HEK293T (cell line): ENCODE data around the gene ZNF483.

Source experiments
- ARNT ChIP-seq: fragments of 450-650 bp; IDR thresholded peaks from 2 replicates; pipeline ENCODE4 v1.6.1; 2017; ENCODE audit warnings: mild to moderate bottlenecking
- BHLHE40 ChIP-seq: fragments of 450-650 bp; IDR thresholded peaks from 2 replicates; pipeline ENCODE4 v1.6.1; 2016; ENCODE audit warnings: mild to moderate bottlenecking, moderate library complexity, borderline replicate concordance
- CTBP1 ChIP-seq: fragments of 450-650 bp; IDR thresholded peaks from 2 replicates; pipeline ENCODE4 v1.6.1; 2016; ENCODE audit warnings: borderline replicate concordance
- ELF4 ChIP-seq: fragments of 450-650 bp; IDR thresholded peaks from 2 replicates; pipeline ENCODE4 v1.6.1; 2017; ENCODE audit warnings: antibody characterized with exemption
- FOXK2 ChIP-seq: fragments of 450-650 bp; IDR thresholded peaks from 2 replicates; pipeline ENCODE4 v1.6.1; 2016; ENCODE audit warnings: mild to moderate bottlenecking
- FOXM1 ChIP-seq: fragments of 450-650 bp; IDR thresholded peaks from 2 replicates; pipeline ENCODE4 v1.6.1; 2017; ENCODE audit warnings: mild to moderate bottlenecking, borderline replicate concordance
- HDGF ChIP-seq: fragments of 450-650 bp; IDR thresholded peaks from 2 replicates; pipeline ENCODE4 v1.6.1; 2017; ENCODE audit warnings: antibody characterized with exemption, borderline replicate concordance
- L3MBTL2 ChIP-seq: fragments of 450-650 bp; conservative IDR thresholded peaks from 2 replicates; pipeline ENCODE4 v1.6.1; 2016; ENCODE audit warnings: mild to moderate bottlenecking
- LEF1 ChIP-seq: fragments of 450-650 bp; IDR thresholded peaks from 2 replicates; pipeline ENCODE4 v1.6.1; 2017; ENCODE audit warnings: mild to moderate bottlenecking, borderline replicate concordance
- PKNOX1 ChIP-seq: fragments of 450-650 bp; IDR thresholded peaks from 2 replicates; pipeline ENCODE4 v1.6.1; 2016
- SP1 ChIP-seq: fragments of 450-650 bp; IDR thresholded peaks from 2 replicates; pipeline ENCODE4 v1.6.1; 2017
- SUZ12 ChIP-seq: fragments of 450-650 bp; IDR thresholded peaks from 2 replicates; pipeline ENCODE4 v1.6.1; 2016; ENCODE audit warnings: mild to moderate bottlenecking

- TF ChIP-seq LEF1 (no peak), SUZ12 (no peak), ARNT (no peak), SP1 (no peak), FOXK2 (no peak), ELF4 (no peak), FOXM1 (no peak), CTBP1 (no peak), L3MBTL2 (no peak), BHLHE40 (no peak), HDGF (no peak), PKNOX1 (no peak)
These were observed 41.3 kb downstream of the ZNF483 start for GRCh38 chr9:111566234-111566633.
